Activated CD4-positive, alpha-beta T cell treated with anti-CD3 and anti-CD28 coated beads for 48 hours (primary cell): ENCODE data around the gene VGLL4.
A peak's percentile ranks its signal among the peaks of the same experiment; 100 is the strongest.
"Not testable (repeated sequence)": the region's sequence is repeated elsewhere in the genome, so short reads cannot be mapped to it uniquely, and the experiment has no call there.

Source experiments
- DNase-seq: peaks from one replicate; pipeline ENCODE4 v3.0.0-alpha.2; 2020

The VGLL4 gene

DNA sequence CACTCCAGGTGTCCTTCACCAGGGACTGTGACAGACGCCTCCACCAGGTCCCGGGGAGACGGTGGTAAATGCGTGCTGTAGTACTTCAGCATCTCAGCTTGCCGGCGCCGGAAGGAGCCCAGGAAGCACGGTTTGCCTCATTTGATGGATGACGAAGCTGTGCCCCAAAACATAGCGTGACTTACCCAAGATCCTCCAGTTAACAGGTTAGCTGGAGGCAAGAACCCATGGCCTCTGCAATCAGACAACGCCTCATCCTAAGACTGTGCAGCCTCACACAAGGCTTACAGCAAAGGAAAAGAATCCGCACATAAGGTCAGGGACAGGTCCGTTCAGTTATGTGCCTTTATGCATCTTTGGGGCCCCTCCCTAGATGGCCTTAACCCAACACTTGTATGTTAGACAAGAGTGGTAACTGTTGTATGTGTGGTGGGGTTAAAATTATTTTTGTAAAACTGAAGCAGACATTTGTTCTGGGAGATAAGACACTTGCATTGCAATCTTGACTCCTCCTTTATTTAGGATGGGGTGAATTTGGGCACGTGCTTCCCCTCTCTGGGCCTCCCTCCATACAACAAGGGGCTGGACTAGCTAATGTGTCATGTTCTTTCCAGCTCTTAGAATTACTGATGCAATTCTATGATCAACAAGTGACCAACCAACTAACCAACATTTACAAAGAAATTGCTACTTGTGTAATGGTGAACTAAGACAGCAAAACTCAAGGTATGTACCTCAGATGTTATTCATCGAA lies 39.4 kb downstream of the VGLL4 start:
- DNase-seq = no peak

DNA sequence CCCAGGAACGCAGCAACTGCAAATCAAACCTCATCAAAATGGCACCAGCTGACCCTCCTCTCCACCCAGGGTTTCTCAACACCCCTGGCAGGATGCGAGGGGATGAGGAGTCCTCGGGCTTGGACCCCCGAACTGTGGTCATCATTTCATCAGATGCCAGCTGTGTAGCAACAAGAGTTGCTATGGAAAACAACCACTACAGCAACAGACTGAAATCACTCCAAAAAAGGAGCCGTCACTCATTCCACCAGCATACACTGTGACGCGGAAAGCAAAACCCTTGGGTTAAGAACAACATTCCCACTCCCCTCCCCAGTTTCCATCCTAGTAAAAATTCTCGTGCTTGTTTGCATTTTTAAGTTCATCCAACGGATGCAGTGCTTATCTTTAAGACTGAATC lies 40.1 kb downstream of the VGLL4 start:
- no peak for DNase-seq

DNA sequence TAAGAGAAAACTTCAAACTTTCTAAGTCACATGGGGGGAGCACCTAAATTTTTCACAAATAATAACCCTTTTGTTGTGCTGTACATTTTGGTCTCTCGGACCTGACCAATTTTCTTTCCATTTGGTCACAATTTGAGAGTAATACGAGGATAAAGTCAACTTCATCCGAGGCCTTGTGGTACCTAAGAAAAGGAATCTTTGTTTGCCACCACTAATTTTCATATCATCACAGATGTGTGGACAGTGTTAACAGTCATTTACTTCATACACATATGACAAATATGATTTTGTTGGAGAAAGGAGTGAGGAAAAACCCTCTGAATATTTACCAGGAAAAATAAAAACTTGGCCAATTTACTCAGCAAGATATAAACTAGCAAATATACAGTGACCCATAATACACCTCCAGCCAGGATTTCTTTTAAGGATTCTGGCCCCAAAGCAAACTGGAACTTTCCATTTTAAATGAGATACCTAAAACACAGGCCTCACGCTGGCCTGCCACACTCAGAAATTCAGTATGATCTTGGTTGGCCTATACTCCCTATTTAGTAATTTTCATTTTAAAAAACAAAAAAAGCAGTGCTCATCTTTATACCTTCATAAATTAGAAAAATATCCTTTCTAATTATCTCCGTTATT lies 40.7 kb downstream of the VGLL4 start:
- no peak for DNase-seq

DNA sequence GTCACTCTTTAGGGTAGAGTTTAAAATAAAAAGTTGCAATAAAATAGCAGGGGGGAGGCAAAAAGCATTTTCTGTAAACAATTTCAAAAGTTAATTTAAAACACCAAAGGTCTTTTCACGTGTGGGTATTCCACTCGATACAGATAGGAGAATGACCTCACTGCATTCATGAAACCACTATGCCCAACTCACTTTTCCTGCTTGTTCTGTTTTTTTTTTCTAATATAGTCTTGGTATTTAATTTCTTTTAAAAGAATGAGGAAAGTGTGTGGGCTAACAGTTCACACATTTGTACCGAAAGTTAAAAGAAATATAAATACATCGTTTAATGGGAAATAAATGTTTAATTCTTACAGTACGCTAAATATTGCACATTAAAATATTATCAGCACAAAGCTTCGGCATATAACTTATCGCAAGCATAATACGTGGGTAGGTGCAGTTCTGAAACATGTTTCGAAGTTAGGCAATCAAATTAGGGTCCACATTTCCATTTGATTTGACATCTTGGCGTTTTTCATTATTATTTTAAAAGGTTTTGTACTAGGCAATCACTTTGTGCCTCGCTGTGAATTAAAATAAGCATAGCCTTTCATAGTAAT lies 41.4 kb downstream of the VGLL4 start:
- DNase-seq = no peak

DNA sequence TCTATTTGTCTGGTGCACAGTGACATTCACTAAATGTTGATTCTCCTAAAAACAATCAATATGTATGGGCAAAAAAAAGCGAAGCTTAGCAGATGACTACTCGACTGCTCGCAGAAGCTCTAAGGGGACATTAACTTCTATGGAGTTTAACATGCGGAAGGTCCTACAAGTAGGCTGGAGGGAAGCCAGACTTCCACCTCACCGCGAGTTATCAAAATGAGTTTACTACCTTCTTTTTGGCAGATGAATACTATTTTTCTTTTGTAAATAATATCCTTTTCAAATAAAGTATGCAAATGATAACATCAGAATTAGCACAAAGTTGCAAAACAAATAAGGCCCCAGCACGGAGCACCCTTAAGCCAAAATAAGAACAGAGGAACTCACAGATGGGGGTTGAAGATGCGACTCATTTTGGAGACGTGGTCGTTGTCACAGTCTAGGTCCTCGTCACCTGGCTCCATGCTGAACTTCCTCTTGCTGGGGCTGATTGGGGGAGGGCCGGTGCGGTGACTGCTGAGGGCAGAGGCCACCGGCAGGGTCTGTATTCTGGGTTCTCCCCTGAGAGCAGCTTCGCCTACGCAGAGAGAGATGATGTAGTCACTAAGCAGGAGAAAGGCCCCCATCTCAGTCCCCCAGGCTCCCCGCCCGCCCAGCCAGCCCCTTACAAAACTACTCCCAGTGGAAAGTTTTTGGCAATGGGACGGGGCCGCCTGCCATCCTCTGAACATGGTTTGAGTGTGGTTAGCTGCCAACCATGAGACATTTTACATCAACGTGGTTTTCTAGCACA lies 42.1 kb downstream of the VGLL4 start:
- peak; percentile 42 for DNase-seq

DNA sequence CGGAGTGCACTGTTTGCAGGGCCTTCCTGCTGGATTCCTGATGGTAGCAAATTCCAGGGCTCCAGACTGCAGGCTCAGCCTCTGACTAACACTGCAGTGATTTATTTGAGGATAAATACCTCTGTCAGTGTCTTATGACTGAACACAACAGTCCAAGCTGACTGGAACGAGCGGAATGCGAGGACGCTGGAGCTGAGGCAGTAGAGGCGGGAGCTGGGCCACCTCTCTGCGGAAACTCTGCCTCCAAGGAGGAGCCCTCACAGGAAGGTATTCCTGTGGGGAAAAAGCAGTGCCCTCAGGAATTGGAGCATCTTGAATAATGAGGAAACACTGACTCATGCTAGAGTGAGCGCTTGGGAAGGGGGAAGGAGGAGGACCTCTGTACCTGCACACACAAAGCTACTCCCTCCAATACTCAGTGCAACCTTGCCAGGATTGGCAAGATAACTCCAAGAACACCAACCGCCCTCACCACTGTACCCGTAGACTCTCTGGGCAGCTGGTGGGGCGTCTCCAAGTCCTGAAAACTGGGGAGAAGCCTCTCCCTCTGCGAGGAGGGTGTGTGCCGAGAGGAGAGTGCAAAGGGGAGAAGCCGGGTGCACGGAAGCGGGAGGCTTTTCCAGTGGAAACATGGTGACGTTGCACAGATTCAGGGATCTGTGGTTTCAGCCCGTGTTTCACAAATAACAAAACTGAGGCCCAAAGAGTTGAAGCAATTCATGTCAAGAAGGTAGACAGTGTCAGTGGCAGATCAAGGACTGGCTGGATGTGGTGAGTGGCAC lies 43.0 kb downstream of the VGLL4 start:
- no peak for DNase-seq

DNA sequence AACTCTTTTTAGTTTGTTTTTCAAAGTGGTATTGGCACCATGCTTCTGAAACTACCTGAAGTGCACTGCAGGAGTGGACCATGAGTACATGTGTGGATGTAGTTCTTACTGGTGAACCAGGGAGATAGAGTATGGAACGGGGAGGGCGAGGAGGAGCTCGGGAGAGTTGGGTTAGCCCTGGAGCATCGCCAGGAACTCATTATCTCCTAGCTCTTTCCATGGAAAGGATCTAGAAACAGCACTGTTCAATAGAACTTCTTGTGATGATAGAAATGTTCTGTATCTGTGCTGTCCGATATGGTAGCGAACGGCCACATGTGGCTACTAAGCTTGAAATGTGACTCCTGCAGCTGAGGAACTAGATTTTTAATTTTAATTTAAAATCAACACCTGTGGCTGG lies 47.3 kb downstream of the VGLL4 start:
- DNase-seq = no peak

DNA sequence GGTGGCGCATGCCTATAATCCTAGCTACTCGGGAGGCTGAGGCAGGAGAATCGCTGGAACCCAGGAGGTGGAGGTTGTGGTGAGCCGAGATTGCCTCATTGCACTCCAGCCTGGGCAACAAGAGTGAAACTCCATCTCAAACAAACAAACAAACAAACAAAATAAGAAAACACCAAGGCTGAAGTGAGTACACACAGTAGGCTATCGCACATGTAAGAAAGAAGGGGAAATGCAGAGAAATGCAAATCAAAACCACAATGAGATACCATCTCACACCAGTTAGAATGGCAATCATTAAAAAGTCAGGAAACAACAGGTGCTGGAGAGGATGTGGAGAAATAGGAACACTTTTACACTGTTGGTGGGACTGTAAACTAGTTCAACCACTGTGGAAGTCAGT lies 48.7 kb downstream of the VGLL4 start:
- not testable (repeated sequence) for DNase-seq

DNA sequence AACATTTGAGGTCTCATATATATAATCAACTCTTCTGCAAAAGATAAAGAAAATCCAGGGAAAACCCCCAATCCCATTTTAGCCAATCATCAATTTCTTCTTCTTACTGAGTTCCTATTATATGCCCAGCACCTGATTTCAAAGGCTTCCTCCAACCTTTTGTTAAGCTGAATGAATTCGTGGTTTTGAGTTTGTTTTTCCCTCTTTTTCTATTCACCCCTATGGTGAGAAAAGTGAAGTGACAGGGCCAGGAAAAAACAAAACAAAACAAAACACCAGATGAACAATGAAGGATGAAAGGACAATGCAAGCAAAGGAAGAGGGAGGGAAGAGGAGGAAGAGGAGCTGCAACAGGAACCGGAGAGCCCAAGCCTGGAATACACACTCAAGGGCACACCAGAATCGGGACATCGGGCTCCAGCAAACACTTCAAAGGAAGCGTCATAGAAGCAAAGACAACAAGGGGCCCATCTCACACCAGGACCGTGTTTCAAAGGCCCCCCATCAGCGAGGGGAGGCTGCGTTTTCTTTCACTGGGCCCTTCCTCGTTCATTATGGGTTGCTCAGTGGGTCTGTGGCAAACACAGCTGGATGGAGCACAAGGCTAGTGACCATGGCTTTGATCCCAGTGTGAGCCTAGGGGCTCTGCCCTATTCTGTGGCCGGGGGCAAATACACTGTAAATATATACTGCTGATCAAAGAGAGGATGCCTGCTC lies 50.2 kb downstream of the VGLL4 start:
- no peak for DNase-seq

DNA sequence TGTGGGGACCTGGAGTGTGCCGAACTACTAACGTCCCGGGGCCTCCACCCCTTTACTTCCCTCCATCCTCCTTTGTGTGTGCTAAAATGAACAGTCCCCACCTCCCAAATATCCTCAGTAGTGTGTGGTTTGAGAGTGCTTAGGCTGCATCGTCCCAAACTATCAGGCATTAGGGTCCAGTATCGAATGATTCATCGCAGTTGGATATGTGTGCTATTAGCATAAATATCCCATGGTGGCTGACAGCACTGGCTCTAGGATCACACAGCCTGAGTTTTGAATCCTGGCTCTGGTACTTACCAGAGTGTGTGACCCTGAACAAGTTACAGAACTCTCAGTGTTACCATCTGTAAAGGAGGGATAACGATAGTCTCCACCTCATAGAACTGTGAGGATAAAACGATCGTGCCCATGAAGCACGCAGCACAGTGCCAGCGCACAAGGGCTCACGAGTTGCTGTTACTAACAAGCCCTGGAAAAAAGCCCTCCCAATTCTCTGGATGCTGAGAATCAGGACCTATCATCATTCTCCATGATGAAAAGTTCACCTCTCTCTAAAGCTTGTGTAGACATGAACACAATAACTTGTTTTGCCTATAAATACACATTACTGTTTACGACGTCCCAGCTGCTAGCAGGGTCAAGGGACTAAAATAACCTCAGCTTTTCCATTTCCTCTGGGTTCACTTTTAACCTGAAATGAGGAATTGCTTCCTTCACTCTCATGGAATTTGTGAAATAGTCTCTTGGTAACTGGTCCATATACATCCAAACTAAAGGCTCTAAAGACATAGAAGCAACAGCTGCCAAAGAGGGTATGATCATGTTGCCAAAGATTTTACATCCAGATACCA lies 51.0 kb downstream of the VGLL4 start:
- DNase-seq = no peak

DNA sequence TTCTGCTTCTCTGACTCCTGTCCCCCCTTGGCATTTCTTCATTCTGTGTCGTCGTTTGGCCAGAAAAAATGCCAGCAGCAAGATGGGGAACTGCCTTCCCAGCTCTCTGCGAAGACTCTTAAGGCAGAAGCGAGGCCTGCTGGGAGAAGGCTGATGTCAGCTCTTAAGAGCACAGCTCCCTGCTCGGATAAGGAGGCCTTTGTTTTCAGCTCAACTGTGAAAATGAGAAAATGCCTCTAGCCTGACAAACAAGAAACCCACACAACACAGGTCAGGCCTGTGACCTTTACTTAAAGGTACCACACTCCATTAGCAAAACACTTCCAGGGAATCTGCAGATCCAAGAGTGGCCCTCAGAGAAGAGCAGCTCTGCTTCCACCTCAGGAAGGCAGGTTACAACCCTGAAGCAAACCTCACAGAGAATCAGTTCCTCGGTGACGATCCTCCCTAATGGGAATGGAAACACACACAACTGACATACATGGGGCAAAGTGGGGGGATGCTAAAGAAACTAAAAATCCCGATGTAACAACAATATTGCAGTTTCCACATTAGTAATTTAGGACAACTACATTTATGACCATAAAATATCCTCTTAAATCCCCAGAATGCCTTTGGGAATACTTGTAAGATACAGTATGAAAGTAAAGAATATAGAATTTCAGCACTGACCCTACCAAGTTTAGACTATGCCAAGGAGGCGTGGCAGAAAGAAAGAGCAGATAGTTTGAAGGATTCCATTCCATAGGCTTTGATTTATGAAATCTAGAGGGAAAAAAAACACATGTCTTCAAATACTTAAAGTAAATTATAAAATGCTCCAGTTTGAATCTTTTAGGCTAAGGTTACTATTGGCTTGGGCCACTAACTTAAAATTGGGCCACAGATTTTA lies 52.1 kb downstream of the VGLL4 start:
- DNase-seq = no peak

DNA sequence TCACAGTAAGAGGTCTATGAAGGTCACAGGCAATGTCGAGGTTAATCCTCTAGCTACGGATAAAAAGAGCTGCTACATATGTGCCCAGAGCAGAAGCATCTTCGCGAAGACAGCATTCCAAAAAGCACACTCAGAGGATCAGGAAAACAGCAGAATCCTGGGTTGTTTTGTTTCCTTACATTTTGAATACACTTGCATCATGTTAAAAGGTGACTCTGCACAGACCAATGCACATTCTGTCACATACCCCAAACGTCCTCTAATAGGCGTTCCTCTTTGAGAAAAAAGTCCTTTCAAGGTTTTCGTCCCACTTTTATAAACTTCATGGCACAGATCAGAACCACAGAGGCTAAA lies 52.7 kb downstream of the VGLL4 start:
- no peak for DNase-seq

DNA sequence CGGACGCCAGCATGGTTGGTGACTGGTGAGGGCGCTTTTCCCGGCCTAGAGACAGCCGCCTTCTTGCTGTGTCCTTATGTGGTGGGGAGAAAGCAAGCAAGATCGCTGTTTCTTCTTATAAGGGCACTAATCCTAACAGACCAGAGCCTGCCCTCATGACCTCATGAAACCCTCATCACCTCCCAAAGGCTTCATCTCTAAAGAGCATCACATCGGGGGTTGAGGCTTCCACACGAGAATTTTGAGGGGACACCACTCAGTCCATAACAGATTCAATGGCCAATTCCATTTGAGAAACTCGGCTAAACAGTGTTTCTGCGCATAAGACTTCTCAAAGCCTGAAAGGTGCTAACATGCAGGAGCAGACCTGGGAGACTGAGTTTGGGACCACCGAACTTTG lies 54.0 kb downstream of the VGLL4 start:
- DNase-seq = no peak

DNA sequence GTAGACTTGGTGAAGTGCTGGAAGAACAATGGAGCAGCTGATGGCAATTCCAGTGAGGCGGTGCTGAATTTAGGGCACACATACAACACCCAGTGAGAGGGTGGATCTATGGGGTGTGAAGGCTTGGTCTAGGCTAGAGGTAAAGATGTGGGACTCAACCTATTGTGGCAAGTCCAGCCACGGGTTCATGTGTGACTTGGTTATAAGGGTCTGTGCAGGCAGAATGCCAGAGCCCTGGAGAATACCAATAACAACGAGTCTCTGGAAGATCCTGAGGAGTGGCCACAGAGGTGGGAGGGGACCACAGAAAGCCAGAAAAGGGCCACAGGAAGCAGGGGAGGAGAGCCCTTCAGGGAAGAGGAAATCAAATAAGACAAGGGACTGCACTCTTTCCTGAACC lies 55.0 kb downstream of the VGLL4 start:
- DNase-seq = no peak

DNA sequence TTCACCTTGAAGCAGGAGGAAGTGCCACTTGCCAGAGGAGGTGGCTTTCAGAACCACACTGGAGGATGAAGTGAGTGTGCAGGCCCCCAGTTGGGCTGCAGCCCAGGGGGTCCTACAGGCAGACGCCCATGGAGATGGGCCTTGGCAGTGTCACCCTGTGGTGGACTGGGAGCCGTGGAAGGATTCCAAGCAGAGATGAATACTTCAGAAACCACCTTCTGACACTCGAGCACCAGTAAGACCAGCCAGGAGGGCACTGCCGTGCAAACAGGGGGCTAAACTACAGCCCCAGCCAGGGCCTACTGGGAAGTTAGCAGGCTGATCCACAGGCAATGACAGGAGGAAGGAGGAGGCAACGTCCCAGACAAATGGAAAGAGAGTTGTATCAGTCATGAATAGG lies 55.4 kb downstream of the VGLL4 start:
- no peak for DNase-seq

DNA sequence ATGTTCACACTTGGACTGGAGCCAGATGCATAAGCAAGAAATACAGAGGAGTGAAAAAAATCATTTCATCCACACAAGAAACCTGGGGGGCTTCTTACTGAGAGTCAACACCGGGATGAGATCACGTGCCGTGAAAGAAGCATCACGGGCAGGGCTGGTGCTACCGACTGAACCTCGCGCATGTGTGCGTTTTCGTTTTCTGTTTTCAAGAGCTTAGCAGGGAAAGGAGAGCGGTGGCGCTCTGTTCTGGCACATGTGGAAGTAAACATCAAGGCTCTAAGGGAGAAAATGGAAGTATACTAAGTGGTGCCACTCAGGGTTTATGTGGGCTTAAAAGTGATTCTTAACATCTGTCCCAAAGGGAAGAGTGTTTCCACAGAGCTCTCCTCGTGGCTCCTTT lies 55.9 kb downstream of the VGLL4 start:
- no peak for DNase-seq

DNA sequence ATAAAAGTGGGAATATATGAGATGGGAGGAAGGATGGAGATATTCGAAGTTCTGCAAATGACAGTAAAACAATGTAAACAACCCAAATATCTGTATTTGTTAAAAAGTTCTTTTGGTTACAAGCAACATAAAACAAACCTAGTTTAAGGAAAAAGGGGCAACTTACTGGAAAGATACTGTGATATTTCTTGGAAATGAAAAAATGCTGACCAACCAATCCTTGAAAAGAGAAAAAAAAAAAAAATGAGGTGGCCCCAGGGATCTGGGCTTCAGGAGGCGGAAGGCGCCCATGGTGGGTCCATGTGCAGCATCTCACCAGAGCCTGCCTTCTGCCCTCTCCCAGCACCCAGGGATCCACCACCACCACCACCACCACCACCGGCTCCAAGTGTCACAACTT lies 59.1 kb downstream of the VGLL4 start:
- DNase-seq = no peak

DNA sequence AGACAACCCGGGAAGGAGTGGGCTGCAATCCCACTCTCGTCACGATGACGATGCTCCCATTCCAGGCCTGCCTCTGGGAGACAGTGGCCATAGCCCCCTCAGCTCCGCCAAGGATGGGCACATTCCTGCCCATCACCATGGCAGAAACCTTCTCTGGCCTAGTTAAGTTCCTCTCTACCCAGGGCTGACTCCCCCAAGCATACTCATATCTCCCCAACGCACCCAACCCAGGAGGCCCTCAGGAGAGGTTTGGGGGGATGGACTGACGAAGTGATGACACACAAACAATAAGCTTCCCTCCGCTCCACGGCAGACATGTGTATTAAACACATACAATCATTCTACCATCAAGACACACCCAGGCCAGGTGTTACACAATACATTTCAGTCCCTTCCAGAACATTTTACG lies 60.1 kb downstream of the VGLL4 start:
- no peak for DNase-seq

DNA sequence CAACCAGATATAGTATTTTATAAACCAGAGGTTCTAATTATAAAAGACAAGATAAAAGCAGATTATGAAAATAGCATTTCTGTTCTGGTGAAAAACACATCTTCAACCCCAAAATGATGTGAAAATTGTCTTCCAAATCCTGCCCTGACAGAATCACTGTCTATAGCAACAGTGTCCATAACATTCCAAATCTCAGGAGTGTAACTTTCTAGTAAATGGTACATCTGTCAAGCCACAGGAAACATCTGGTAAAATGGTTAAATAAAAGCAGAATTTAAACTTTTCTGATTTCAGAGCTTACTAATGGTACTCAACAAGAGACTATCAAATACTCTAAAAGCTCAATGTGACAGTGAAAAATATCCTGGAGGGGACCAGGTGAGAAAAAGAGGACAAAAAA lies 60.5 kb downstream of the VGLL4 start:
- no peak for DNase-seq
